Measurements from ENCODE around the gene TRPC4AP.

The TRPC4AP gene

DNA sequence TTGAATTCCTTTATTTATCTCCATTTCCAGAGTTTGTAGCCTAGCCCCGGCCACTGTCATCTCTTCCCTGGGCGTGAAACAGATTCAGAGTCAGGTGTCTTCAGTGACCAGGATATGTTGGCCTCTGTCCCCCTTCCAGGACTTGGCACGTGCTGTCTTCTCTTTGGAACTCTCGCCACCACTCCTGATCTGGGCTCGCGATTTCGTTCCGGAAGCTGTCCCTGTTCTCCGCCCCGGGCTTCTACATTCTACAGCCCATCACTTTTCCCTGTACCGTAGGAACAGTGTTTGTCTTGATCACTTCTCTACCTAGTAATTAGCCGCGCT is 137.7 kb downstream of the TRPC4AP start:
- H2AFZ ChIP-seq, result peak overlapping the region; percentile 100
- no peaks in the 10 kb centered on the region for H3K79me2 ChIP-seq
- peak overlapping the region; percentile 89 for H3K4me3 ChIP-seq (ENCODE audit: low read depth, low read length)
- H3K36me3 ChIP-seq (ENCODE audit: control insufficient read depth, insufficient read depth, low read length), result no peaks in the 10 kb centered on the region
- no peaks in the 10 kb centered on the region for H3K27me3 ChIP-seq (ENCODE audit: control insufficient read depth, insufficient read depth, low read length)
- peaks cover 9% of the 10 kb centered on the region for H3K4me1 ChIP-seq
- H3K9me3 ChIP-seq (ENCODE audit: control insufficient read depth, low read length), result no peaks in the 10 kb centered on the region
- TF ChIP-seq, protein P1, sequence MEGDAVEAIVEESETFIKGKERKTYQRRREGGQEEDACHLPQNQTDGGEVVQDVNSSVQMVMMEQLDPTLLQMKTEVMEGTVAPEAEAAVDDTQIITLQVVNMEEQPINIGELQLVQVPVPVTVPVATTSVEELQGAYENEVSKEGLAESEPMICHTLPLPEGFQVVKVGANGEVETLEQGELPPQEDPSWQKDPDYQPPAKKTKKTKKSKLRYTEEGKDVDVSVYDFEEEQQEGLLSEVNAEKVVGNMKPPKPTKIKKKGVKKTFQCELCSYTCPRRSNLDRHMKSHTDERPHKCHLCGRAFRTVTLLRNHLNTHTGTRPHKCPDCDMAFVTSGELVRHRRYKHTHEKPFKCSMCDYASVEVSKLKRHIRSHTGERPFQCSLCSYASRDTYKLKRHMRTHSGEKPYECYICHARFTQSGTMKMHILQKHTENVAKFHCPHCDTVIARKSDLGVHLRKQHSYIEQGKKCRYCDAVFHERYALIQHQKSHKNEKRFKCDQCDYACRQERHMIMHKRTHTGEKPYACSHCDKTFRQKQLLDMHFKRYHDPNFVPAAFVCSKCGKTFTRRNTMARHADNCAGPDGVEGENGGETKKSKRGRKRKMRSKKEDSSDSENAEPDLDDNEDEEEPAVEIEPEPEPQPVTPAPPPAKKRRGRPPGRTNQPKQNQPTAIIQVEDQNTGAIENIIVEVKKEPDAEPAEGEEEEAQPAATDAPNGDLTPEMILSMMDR (IDR thresholded peaks at IDR 0.05), result no peak
- H3K9ac ChIP-seq, result no peak overlapping the region
- peak overlapping the region; percentile 94 for H3K27ac ChIP-seq
- H3K4me2 ChIP-seq (ENCODE audit: low read length), result peak overlapping the region; percentile 99

DNA sequence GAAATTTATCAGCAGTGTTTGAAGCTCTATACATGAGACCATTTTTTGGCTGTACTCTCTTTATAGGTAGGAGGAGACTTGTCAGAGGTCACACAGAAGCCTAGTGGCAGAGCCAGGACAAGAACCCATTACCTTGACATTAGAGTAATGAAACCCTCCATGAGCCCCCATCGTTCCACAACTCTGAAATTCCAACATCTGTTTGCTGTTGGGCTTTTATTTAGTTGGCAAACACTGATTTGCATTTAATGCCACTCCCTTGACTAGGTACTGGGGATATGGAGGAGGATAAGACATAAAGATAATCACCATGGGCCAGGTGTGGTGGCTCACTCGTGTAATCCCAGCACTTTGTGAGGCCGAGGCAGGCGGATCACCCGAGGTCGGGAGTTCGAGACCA is 138.6 kb downstream of the TRPC4AP start:
- Histone ChIP-seq H3K9ac (no peak overlapping the region), H2AFZ (no peak overlapping the region), H3K27me3 (ENCODE audit: control insufficient read depth, insufficient read depth, low read length) (no peaks in the 10 kb centered on the region), H3K9me3 (ENCODE audit: control insufficient read depth, low read length) (no peaks in the 10 kb centered on the region), H3K4me2 (ENCODE audit: low read length) (no peak overlapping the region), H3K4me3 (ENCODE audit: low read depth, low read length) (no peak overlapping the region), H3K79me2 (no peaks in the 10 kb centered on the region), H3K36me3 (ENCODE audit: control insufficient read depth, insufficient read depth, low read length) (no peaks in the 10 kb centered on the region), H3K4me1 (peaks cover 9% of the 10 kb centered on the region), H3K27ac (no peak overlapping the region)
- TF ChIP-seq, protein P1 (IDR thresholded peaks at IDR 0.05), result no peak

DNA sequence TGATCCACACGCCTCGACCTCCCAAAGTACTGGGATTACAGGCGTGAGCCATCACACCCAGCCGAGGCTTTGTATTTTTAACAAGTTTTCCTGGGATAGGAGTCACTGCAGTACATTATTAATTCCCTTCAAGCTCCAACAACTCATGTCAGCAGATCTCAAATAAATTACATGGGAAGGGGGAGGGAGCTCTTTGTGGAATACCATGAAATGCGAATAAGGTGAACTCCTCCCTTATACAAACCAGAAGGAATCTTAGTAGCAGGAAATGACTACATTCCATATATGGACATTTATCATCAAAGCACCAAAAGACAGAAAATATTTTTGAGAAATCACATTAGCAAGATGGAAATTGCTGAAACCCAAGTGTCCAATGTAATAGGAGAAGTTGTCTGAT is 139.9 kb downstream of the TRPC4AP start:
- Histone ChIP-seq H3K4me2 (ENCODE audit: low read length) (no peak overlapping the region), H3K4me1 (peaks cover 9% of the 10 kb centered on the region), H2AFZ (no peak overlapping the region), H3K79me2 (no peaks in the 10 kb centered on the region), H3K27me3 (ENCODE audit: control insufficient read depth, insufficient read depth, low read length) (no peaks in the 10 kb centered on the region), H3K9me3 (ENCODE audit: control insufficient read depth, low read length) (no peaks in the 10 kb centered on the region), H3K36me3 (ENCODE audit: control insufficient read depth, insufficient read depth, low read length) (no peaks in the 10 kb centered on the region), H3K27ac (no peak overlapping the region), H3K4me3 (ENCODE audit: low read depth, low read length) (no peak overlapping the region), H3K9ac (no peak overlapping the region)
- TF ChIP-seq, protein P1 (IDR thresholded peaks at IDR 0.05), result no peak
